Astrocyte of the spinal cord (primary cell): Measurements from ENCODE around the gene L3MBTL3.
A peak's percentile ranks its signal among the peaks of the same experiment; 100 is the strongest.

Source experiments
- DNase-seq: peaks from one replicate; pipeline ENCODE4 v3.0.0; 2011; ENCODE audit warnings: low read depth, low spot score
- H3K4me3 ChIP-seq: 2 replicates; pipeline ENCODE4 v1.5.1; 2011; ENCODE audit warnings: low read depth, mild to moderate bottlenecking, low read length, moderate library complexity
- in situ Hi-C: cut with HindIII; loops from 2 replicates; pipeline ENCODE4 v1.10.0; 2017; ENCODE audit warnings: low sequenced_read_pairs
- TF ChIP-seq, protein P1 (sequence below): IDR thresholded peaks from 2 replicates; pipeline ENCODE4 v1.5.1; 2012; ENCODE audit warnings: low read depth, mild to moderate bottlenecking, low read length, inconsistent platforms

The L3MBTL3 gene

DNA sequence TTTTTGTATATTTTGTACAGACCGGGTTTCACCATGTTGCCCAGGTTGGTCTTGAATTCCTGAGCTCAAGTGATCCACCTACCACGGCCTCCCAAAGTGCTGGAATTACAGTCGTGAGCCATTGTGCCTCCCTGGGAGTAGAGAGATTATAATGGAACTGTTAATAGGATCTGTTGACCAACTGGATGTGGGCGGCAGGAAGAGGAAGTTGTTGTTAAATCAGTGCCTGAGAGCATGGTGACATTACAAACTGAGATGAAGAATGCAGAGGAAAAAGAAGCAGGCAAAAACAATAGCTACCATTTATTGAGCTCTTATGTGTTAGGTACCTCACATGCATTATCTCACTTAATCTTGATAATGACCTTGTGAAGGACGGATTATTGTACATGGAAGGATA, 9.2 kb upstream of the L3MBTL3 start:
- TF ChIP-seq, protein P1, sequence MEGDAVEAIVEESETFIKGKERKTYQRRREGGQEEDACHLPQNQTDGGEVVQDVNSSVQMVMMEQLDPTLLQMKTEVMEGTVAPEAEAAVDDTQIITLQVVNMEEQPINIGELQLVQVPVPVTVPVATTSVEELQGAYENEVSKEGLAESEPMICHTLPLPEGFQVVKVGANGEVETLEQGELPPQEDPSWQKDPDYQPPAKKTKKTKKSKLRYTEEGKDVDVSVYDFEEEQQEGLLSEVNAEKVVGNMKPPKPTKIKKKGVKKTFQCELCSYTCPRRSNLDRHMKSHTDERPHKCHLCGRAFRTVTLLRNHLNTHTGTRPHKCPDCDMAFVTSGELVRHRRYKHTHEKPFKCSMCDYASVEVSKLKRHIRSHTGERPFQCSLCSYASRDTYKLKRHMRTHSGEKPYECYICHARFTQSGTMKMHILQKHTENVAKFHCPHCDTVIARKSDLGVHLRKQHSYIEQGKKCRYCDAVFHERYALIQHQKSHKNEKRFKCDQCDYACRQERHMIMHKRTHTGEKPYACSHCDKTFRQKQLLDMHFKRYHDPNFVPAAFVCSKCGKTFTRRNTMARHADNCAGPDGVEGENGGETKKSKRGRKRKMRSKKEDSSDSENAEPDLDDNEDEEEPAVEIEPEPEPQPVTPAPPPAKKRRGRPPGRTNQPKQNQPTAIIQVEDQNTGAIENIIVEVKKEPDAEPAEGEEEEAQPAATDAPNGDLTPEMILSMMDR, result no peak
- H3K4me3 ChIP-seq, result no peak overlapping the region
- in situ Hi-C loops, result no loop called here
- no peak for DNase-seq

DNA sequence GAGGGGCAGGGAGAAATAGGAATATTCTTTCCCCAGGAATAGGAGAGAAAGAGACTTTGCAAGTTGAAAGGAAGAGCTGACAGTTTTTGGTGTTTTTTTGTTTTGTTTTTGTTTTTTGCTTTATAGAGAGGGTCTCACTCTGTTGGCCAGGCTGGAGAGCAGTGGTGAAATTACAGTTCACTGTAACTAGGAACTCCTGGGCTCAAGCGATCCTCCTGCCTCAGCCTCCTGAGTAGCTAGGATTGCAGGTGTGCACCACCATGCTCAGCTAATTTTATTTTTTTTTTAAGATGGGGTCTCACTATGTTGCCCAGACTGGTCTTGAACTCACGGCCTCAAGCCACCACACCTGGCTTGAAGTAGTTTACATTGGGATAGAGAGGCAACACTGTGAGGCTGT, 8.0 kb upstream of the L3MBTL3 start:
- DNase-seq, result no peak
- TF ChIP-seq, protein P1, result no peak
- in situ Hi-C loops, result no loop called here
- H3K4me3 ChIP-seq, result no peak overlapping the region

DNA sequence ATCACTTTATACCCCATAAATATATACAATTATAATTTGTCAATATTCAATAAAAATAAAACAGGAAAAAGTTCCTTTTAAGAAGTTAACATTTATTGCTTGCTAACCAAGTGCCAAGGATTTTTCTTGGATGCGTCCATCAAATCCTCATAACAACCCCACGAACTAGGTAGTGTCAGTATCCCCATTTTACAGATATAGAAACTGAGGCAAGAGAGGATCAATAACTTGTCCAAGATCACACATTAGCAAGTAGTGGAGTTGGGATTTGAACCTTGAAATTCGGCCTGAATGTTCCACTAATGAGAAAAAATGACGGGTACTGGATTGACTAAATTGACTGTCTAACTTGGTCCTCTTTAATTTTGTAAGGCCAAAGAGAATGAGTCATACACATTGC, 5.7 kb upstream of the L3MBTL3 start:
- in situ Hi-C loops, result no loop called here
- DNase-seq, result no peak
- no peak overlapping the region for H3K4me3 ChIP-seq
- TF ChIP-seq, protein P1, result no peak

DNA sequence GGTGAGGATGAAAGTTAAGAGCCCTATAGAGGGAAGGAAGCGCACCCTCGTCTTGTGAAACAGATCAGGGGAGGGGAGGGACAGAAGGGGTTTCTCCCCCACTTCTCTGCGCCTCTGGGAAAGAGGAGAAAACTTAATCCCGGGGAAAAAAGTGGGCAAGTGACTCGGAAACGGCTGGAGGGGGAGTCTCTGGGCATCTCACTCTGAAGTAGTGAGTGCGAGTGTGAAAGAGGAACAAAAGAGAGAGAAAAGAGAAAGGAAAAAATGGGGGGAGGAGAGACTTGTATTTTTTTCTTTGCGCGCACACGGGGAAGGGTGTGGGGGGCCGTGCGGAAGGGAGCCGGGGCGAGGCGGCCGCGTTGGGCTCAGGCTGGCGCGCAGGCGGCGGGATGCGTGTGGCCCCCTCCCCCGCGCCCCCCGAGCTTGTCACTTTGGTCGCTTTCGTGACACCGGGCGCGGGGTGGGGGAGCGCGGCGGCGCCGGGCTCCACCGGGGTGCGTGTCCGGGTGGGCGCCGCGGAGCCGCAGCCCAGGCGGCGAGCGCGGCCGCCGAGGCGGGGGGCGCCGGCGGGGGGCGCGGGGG, 454 bp downstream of the L3MBTL3 start:
- no peak for DNase-seq
- TF ChIP-seq, protein P1, result no peak
- H3K4me3 ChIP-seq, result peak overlapping the region; percentile 81
- in situ Hi-C loops, result no loop called here

DNA sequence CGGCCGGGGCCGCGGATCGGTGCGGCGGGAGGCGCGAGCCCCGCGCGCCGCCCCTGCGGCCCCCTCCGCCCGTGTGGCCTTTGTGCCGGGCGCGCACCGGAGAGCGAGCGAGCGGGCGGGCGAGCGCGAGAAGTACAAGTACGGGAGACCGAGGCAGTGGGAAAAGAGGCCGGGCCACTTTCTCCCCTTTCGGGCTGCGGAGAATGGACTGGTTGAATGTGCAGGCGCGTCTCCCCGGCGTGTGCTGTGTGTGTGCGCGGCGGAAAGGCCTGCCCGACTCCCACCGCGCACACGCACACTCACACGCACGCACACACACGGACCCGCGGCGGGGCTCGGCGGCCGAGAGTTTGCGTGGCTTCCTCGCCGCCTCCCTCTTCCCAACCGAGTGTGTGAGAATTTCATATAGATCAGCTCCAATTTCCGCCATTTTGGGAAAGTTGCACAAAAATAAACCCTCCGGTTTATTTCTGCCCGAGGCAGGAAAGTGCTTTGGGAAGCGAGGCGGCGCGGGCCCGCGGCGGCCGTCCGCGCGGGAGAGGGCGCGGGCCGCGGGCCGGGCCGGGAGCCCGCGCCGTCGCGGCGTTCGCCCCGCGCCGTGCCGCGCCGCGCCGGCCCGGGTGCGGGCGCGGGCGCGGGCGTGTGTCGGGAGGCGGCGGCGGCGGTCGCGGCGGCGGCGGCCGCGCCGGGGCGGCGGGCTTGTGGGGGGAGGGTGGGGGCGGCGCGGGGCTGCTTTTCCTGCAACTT, 1.1 kb downstream of the L3MBTL3 start:
- TF ChIP-seq, protein P1, result no peak
- in situ Hi-C loops, result no loop called here
- peak overlapping the region; percentile 85 for H3K4me3 ChIP-seq
- DNase-seq, result peak; percentile 34

DNA sequence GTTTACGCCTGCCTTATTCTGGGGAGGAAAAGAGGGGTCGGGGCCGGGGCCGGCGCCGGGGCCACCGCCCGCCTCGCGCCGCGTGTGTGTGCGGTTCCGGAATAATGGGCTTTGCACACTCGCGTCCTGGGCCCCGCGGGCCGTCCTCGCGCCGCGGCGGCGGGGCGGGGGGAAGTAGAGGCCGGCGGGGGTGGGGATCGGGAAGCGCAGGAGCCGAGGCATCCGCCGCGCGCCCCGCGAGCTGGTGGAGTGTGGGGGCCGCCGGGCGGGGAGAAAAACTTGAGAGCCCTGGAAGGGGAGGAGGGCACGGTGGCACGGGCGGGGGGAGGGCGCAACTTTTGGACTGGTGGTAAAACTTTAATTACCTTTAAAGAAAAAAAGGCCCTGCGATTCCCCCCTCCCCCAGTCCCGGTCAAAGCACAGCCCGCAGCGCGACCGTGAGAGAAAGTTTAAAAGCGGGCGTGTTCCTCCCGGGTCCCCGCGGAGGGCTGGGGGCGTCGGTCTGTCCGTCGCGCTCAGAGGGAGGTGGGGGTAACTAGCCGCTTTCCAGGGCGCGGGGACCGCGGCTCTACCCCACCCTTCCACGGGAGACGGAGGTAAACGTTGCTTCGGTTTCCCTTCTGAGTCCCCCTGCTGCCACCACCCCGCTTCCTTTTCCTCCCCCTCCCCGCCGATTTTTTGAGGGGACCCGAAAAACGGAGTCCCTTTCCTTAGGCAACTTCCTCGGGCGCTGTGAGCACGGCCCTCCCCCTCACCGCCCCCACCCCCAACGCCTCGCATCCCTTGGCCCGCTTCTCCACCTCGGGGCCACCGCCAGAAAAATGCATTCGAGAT, 1.9 kb downstream of the L3MBTL3 start:
- H3K4me3 ChIP-seq, result peak overlapping the region; percentile 85
- in situ Hi-C loops, result no loop called here
- TF ChIP-seq, protein P1, result peak; percentile 1
- DNase-seq, result peak; percentile 10
